SHP77 treated with DMSO at 0.1 percent for 48 hours (cell line): Measurements from ENCODE around the gene SOCS6.
"Not testable (repeated sequence)": the region's sequence is repeated elsewhere in the genome, so short reads cannot be mapped to it uniquely, and the experiment has no call there.

ENCODE experiments used
- DNase-seq: peaks from one replicate; lab custom pipeline; 2025; lab: John Stamatoyannopoulos, UW

SOCS6 gene

GRCh38 chr18:70358105-70358406, 69.2 kb downstream of the SOCS6 start:
- not testable (repeated sequence) for DNase-seq

- DNase-seq = no peak
Observed at GRCh38 chr18:70359071-70359470, 70.2 kb downstream of the SOCS6 start.

GRCh38 chr18:70362258-70362657, 73.4 kb downstream of the SOCS6 start:
- no peak for DNase-seq

- no peak for DNase-seq
Observed at GRCh38 chr18:70363861-70364260, 75.0 kb downstream of the SOCS6 start.

- no peak for DNase-seq
Observed at GRCh38 chr18:70365361-70365760, 76.5 kb downstream of the SOCS6 start.

GRCh38 chr18:70366174-70366573, 77.3 kb downstream of the SOCS6 start:
- no peak for DNase-seq

GRCh38 chr18:70366670-70367069, 77.8 kb downstream of the SOCS6 start:
- no peak for DNase-seq

- DNase-seq = not testable (repeated sequence)
Observed at GRCh38 chr18:70367344-70367743, 78.5 kb downstream of the SOCS6 start.

- no peak for DNase-seq
Observed at GRCh38 chr18:70368903-70369302, 80.1 kb downstream of the SOCS6 start.

GRCh38 chr18:70370762-70371733, 82.2 kb downstream of the SOCS6 start:
- DNase-seq = no peak

- no peak for DNase-seq
Observed at GRCh38 chr18:70371908-70372307, 83.1 kb downstream of the SOCS6 start.

GRCh38 chr18:70372450-70373041, 83.7 kb downstream of the SOCS6 start:
- DNase-seq = no peak

- DNase-seq = no peak
Observed at GRCh38 chr18:70373042-70373519, 84.2 kb downstream of the SOCS6 start.

GRCh38 chr18:70374154-70374553, 85.3 kb downstream of the SOCS6 start:
- DNase-seq = no peak

GRCh38 chr18:70376137-70376913, 87.5 kb downstream of the SOCS6 start:
- no peak for DNase-seq

- DNase-seq = no peak
Observed at GRCh38 chr18:70376914-70377258, 88.0 kb downstream of the SOCS6 start.

- no peak for DNase-seq
Observed at GRCh38 chr18:70377317-70377799, 88.5 kb downstream of the SOCS6 start.

- no peak for DNase-seq
Observed at GRCh38 chr18:70377857-70378701, 89.2 kb downstream of the SOCS6 start.
